ENCODE results near the gene APOC3. TPM values are rescaled to one million over a fixed set of nuclear protein-coding genes. Genes with fewer than 3 reads are reported as not detected.

The APOC3 gene
- total and polyA plus RNA-seq, 12 donors: 0.12 to 0.64 TPM; not detected in 10

DNA sequence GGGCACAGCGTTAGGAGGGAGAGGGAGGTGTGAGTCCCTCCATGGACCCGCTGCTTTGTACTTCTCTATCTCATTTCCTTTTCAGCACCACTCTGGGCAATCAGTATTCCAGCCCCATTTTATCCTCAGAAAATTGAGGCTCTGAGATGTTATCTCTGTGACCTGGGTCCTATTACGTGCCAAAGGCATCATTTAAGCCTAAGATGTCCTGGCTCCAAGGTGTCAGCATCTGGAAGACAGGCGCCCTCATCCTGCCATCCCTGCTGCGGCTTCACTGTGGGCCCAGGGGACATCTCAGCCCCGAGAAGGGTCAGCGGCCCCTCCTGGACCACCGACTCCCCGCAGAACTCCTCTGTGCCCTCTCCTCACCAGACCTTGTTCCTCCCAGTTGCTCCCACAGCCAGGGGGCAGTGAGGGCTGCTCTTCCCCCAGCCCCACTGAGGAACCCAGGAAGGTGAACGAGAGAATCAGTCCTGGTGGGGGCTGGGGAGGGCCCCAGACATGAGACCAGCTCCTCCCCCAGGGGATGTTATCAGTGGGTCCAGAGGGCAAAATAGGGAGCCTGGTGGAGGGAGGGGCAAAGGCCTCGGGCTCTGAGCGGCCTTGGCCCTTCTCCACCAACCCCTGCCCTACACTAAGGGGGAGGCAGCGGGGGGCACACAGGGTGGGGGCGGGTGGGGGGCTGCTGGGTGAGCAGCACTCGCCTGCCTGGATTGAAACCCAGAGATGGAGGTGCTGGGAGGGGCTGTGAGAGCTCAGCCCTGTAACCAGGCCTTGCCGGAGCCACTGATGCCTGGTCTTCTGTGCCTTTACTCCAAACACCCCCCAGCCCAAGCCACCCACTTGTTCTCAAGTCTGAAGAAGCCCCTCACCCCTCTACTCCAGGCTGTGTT lies 829 bp upstream of the APOC3 start:
- Histone ChIP-seq H3K36me3 (no peaks in the 10 kb centered on the region), H3K4me1 (peaks cover 0 to 3% (median 0%) of the 10 kb centered on the region in 9 donors), H3K9me3 (no peaks in the 10 kb centered on the region), H3K4me3 (no peak overlapping the region), H3K27ac (no peak overlapping the region), H3K27me3 (no peaks in the 10 kb centered on the region)
- TF ChIP-seq, protein P1, sequence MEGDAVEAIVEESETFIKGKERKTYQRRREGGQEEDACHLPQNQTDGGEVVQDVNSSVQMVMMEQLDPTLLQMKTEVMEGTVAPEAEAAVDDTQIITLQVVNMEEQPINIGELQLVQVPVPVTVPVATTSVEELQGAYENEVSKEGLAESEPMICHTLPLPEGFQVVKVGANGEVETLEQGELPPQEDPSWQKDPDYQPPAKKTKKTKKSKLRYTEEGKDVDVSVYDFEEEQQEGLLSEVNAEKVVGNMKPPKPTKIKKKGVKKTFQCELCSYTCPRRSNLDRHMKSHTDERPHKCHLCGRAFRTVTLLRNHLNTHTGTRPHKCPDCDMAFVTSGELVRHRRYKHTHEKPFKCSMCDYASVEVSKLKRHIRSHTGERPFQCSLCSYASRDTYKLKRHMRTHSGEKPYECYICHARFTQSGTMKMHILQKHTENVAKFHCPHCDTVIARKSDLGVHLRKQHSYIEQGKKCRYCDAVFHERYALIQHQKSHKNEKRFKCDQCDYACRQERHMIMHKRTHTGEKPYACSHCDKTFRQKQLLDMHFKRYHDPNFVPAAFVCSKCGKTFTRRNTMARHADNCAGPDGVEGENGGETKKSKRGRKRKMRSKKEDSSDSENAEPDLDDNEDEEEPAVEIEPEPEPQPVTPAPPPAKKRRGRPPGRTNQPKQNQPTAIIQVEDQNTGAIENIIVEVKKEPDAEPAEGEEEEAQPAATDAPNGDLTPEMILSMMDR (IDR thresholded peaks at IDR 0.05): no peak
- intact Hi-C loops (cut with DNase I): no loop called here
- no peak for DNase-seq
- WGBS, 2 donors: 65 to 72% methylated on average over 16 of the region's 16 CpGs
- ATAC-seq: no peak

DNA sequence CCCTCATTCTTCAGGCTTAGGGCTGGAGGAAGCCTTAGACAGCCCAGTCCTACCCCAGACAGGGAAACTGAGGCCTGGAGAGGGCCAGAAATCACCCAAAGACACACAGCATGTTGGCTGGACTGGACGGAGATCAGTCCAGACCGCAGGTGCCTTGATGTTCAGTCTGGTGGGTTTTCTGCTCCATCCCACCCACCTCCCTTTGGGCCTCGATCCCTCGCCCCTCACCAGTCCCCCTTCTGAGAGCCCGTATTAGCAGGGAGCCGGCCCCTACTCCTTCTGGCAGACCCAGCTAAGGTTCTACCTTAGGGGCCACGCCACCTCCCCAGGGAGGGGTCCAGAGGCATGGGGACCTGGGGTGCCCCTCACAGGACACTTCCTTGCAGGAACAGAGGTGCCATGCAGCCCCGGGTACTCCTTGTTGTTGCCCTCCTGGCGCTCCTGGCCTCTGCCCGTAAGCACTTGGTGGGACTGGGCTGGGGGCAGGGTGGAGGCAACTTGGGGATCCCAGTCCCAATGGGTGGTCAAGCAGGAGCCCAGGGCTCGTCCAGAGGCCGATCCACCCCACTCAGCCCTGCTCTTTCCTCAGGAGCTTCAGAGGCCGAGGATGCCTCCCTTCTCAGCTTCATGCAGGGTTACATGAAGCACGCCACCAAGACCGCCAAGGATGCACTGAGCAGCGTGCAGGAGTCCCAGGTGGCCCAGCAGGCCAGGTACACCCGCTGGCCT lies 641 bp downstream of the APOC3 start:
- intact Hi-C loops (cut with DNase I): loop anchor here in 1 of 10 donors (5.0 kb wide), 1 partner anchor 38 kb away; the partner anchor contains the start of gene APOA5
- H3K36me3 ChIP-seq: no peaks in the 10 kb centered on the region
- WGBS, 2 donors: 95 to 96% methylated on average over 17 of the region's 17 CpGs
- no peak overlapping the region for H3K4me3 ChIP-seq
- no peak overlapping the region for H3K27ac ChIP-seq
- ATAC-seq: no peak
- DNase-seq: no peak
- H3K9me3 ChIP-seq: no peaks in the 10 kb centered on the region
- TF ChIP-seq, protein P1 (IDR thresholded peaks at IDR 0.05): no peak
- H3K27me3 ChIP-seq: no peaks in the 10 kb centered on the region
- H3K4me1 ChIP-seq: peaks cover 0 to 13% (median 9%) of the 10 kb centered on the region in 9 donors

DNA sequence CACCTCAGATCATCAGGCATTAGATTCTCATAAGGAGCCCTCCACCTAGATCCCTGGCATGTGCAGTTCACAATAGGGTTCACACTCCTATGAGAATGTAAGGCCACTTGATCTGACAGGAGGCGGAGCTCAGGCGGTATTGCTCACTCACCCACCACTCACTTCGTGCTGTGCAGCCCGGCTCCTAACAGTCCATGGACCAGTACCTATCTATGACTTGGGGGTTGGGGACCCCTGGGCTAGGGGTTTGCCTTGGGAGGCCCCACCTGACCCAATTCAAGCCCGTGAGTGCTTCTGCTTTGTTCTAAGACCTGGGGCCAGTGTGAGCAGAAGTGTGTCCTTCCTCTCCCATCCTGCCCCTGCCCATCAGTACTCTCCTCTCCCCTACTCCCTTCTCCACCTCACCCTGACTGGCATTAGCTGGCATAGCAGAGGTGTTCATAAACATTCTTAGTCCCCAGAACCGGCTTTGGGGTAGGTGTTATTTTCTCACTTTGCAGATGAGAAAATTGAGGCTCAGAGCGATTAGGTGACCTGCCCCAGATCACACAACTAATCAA lies 2.2 kb downstream of the APOC3 start:
- Histone ChIP-seq H3K27ac (no peak overlapping the region), H3K9me3 (no peaks in the 10 kb centered on the region), H3K36me3 (no peaks in the 10 kb centered on the region), H3K4me1 (peaks cover 7 to 28% (median 22%) of the 10 kb centered on the region in 9 donors), H3K4me3 (no peak overlapping the region), H3K27me3 (no peaks in the 10 kb centered on the region)
- WGBS, 2 donors: 95 to 98% methylated on average over 7 of the region's 7 CpGs
- TF ChIP-seq, protein P1 (IDR thresholded peaks at IDR 0.05): no peak
- ATAC-seq (no peak), DNase-seq (no peak)
- intact Hi-C loops (cut with DNase I): loop anchor here in 1 of 10 donors (5.0 kb wide), 1 partner anchor 40 kb away; the partner anchor contains the start of gene APOA5

Data from heart right ventricle (tissue), 16 donors.